Stimulated activated naive CD8-positive, alpha-beta T cell treated with anti-CD3 and anti-CD28 coated beads, Interleukin-15, Interleukin-2, amounts not matched to agents 100 ng/mL and 50 ng/mL, for 24 hours (primary cell): ENCODE measurements around the gene ZRANB3.
"Not testable (repeated sequence)": the region's sequence is repeated elsewhere in the genome, so short reads cannot be mapped to it uniquely, and the experiment has no call there.

Source experiments
- H3K27ac Mint-ChIP-seq: one replicate; pipeline ENCODE4 v1.8.0; 2021; ENCODE audit warnings: mild to moderate bottlenecking, mixed read lengths
- H3K27me3 Mint-ChIP-seq: one replicate; pipeline ENCODE4 v1.8.0; 2021; ENCODE audit warnings: mixed read lengths
- H3K36me3 Mint-ChIP-seq: one replicate; pipeline ENCODE4 v1.8.0; 2021; ENCODE audit warnings: low read depth, mixed read lengths
- H3K4me1 Mint-ChIP-seq: one replicate; pipeline ENCODE4 v1.8.0; 2021; ENCODE audit warnings: low read depth, mixed read lengths
- H3K4me3 Mint-ChIP-seq: one replicate; pipeline ENCODE4 v1.8.0; 2021; ENCODE audit warnings: mild to moderate bottlenecking, mixed read lengths
- H3K9me3 Mint-ChIP-seq: one replicate; pipeline ENCODE4 v1.8.0; 2021; ENCODE audit warnings: mixed read lengths

ZRANB3 gene

GRCh38 chr2:135327146-135327545 lies 203.9 kb downstream of the ZRANB3 start:
- Mint-ChIP-seq H3K27ac (no peak overlapping the region), H3K36me3 (peaks cover 15% of the 10 kb centered on the region), H3K4me3 (no peak overlapping the region), H3K9me3 (peaks cover 27% of the 10 kb centered on the region), H3K27me3 (no peaks in the 10 kb centered on the region), H3K4me1 (no peaks in the 10 kb centered on the region)

- no peak overlapping the region for H3K4me3 Mint-ChIP-seq
- peaks cover 5% of the 10 kb centered on the region for H3K36me3 Mint-ChIP-seq
- no peaks in the 10 kb centered on the region for H3K27me3 Mint-ChIP-seq
- H3K27ac Mint-ChIP-seq, result no peak overlapping the region
- H3K4me1 Mint-ChIP-seq, result no peaks in the 10 kb centered on the region
- H3K9me3 Mint-ChIP-seq, result peaks cover 5% of the 10 kb centered on the region
Observed at GRCh38 chr2:135320465-135321355, 210.3 kb downstream of the ZRANB3 start.

- H3K27ac Mint-ChIP-seq, result no peak overlapping the region
- peaks cover 5% of the 10 kb centered on the region for H3K9me3 Mint-ChIP-seq
- no peak overlapping the region for H3K4me3 Mint-ChIP-seq
- peaks cover 5% of the 10 kb centered on the region for H3K36me3 Mint-ChIP-seq
- H3K4me1 Mint-ChIP-seq, result no peaks in the 10 kb centered on the region
- H3K27me3 Mint-ChIP-seq, result no peaks in the 10 kb centered on the region
Observed at GRCh38 chr2:135318808-135319207, 212.2 kb downstream of the ZRANB3 start.

GRCh38 chr2:135317375-135317774 lies 213.6 kb downstream of the ZRANB3 start:
- no peaks in the 10 kb centered on the region for H3K27me3 Mint-ChIP-seq
- H3K27ac Mint-ChIP-seq, result no peak overlapping the region
- H3K4me3 Mint-ChIP-seq, result no peak overlapping the region
- no peaks in the 10 kb centered on the region for H3K4me1 Mint-ChIP-seq
- H3K36me3 Mint-ChIP-seq, result peaks cover 3% of the 10 kb centered on the region
- H3K9me3 Mint-ChIP-seq, result no peaks in the 10 kb centered on the region

- H3K4me3 Mint-ChIP-seq, result no peak overlapping the region
- H3K27ac Mint-ChIP-seq, result no peak overlapping the region
- H3K27me3 Mint-ChIP-seq, result no peaks in the 10 kb centered on the region
- H3K9me3 Mint-ChIP-seq, result peaks cover 4% of the 10 kb centered on the region
- peaks cover 23% of the 10 kb centered on the region for H3K36me3 Mint-ChIP-seq
- no peaks in the 10 kb centered on the region for H3K4me1 Mint-ChIP-seq
Observed at GRCh38 chr2:135311962-135312361, 219.1 kb downstream of the ZRANB3 start.

- H3K4me1 Mint-ChIP-seq, result no peaks in the 10 kb centered on the region
Observed at GRCh38 chr2:135311268-135311667, 219.8 kb downstream of the ZRANB3 start.

GRCh38 chr2:135304694-135305093 lies 226.3 kb downstream of the ZRANB3 start:
- Mint-ChIP-seq H3K4me3 (no peak overlapping the region), H3K27ac (no peak overlapping the region), H3K36me3 (peaks cover 29% of the 10 kb centered on the region), H3K4me1 (no peaks in the 10 kb centered on the region), H3K9me3 (peaks cover 17% of the 10 kb centered on the region), H3K27me3 (no peaks in the 10 kb centered on the region)

More at GRCh38 chr2:135311268-135311667, 219.8 kb downstream of the ZRANB3 start:
- Mint-ChIP-seq H3K9me3 (peaks cover 4% of the 10 kb centered on the region), H3K4me3 (no peak overlapping the region), H3K36me3 (peaks cover 23% of the 10 kb centered on the region), H3K27me3 (no peaks in the 10 kb centered on the region), H3K27ac (no peak overlapping the region)

- no peaks in the 10 kb centered on the region for H3K4me1 Mint-ChIP-seq
Observed at GRCh38 chr2:135299658-135300244, 231.3 kb downstream of the ZRANB3 start.

GRCh38 chr2:135299165-135299564 lies 231.9 kb downstream of the ZRANB3 start:
- Mint-ChIP-seq H3K27me3 (no peaks in the 10 kb centered on the region), H3K36me3 (peaks cover 28% of the 10 kb centered on the region), H3K4me3 (no peak overlapping the region), H3K9me3 (peaks cover 26% of the 10 kb centered on the region), H3K4me1 (no peaks in the 10 kb centered on the region), H3K27ac (no peak overlapping the region)

More at GRCh38 chr2:135299658-135300244, 231.3 kb downstream of the ZRANB3 start:
- Mint-ChIP-seq H3K36me3 (peaks cover 28% of the 10 kb centered on the region), H3K9me3 (peaks cover 23% of the 10 kb centered on the region), H3K27me3 (no peaks in the 10 kb centered on the region), H3K4me3 (no peak overlapping the region), H3K27ac (no peak overlapping the region)

GRCh38 chr2:135287121-135287520 lies 243.9 kb downstream of the ZRANB3 start:
- Mint-ChIP-seq H3K9me3 (peaks cover 30% of the 10 kb centered on the region), H3K36me3 (peaks cover 17% of the 10 kb centered on the region)
- H3K4me3 Mint-ChIP-seq, H3K27ac Mint-ChIP-seq, H3K4me1 Mint-ChIP-seq, H3K27me3 Mint-ChIP-seq: not testable (repeated sequence)

- peaks cover 27% of the 10 kb centered on the region for H3K9me3 Mint-ChIP-seq
- H3K27ac Mint-ChIP-seq, result no peak overlapping the region
- H3K4me3 Mint-ChIP-seq, result no peak overlapping the region
- no peaks in the 10 kb centered on the region for H3K27me3 Mint-ChIP-seq
- H3K36me3 Mint-ChIP-seq, result peaks cover 15% of the 10 kb centered on the region
- H3K4me1 Mint-ChIP-seq, result no peaks in the 10 kb centered on the region
Observed at GRCh38 chr2:135285391-135285790, 245.6 kb downstream of the ZRANB3 start.

GRCh38 chr2:135281379-135281778 lies 249.6 kb downstream of the ZRANB3 start:
- no peaks in the 10 kb centered on the region for H3K27me3 Mint-ChIP-seq
- no peaks in the 10 kb centered on the region for H3K36me3 Mint-ChIP-seq
- no peaks in the 10 kb centered on the region for H3K9me3 Mint-ChIP-seq
- H3K27ac Mint-ChIP-seq, result no peak overlapping the region
- no peak overlapping the region for H3K4me3 Mint-ChIP-seq
- H3K4me1 Mint-ChIP-seq, result no peaks in the 10 kb centered on the region

GRCh38 chr2:135279209-135279608 lies 251.8 kb downstream of the ZRANB3 start:
- Mint-ChIP-seq H3K9me3 (peaks cover 7% of the 10 kb centered on the region), H3K4me1 (no peaks in the 10 kb centered on the region)

GRCh38 chr2:135276525-135276924 lies 254.5 kb downstream of the ZRANB3 start:
- peaks cover 7% of the 10 kb centered on the region for H3K9me3 Mint-ChIP-seq
- H3K27ac Mint-ChIP-seq, result no peak overlapping the region
- peaks cover 4% of the 10 kb centered on the region for H3K36me3 Mint-ChIP-seq
- H3K27me3 Mint-ChIP-seq, result no peaks in the 10 kb centered on the region
- H3K4me1 Mint-ChIP-seq, result no peaks in the 10 kb centered on the region
- no peak overlapping the region for H3K4me3 Mint-ChIP-seq

More at GRCh38 chr2:135279209-135279608, 251.8 kb downstream of the ZRANB3 start:
- Mint-ChIP-seq H3K4me3 (no peak overlapping the region), H3K27me3 (no peaks in the 10 kb centered on the region), H3K27ac (no peak overlapping the region), H3K36me3 (no peaks in the 10 kb centered on the region)

- Mint-ChIP-seq H3K4me3 (no peak overlapping the region), H3K36me3 (peaks cover 4% of the 10 kb centered on the region), H3K9me3 (peaks cover 3% of the 10 kb centered on the region), H3K27ac (no peak overlapping the region), H3K4me1 (no peaks in the 10 kb centered on the region), H3K27me3 (no peaks in the 10 kb centered on the region)
Observed at GRCh38 chr2:135271006-135271405, 260.0 kb downstream of the ZRANB3 start.
